ENCODE measurements around the gene BTF3L4. TPM values are rescaled to one million over a fixed set of nuclear protein-coding genes. Genes with fewer than 3 reads are reported as not detected.
"Not testable (repeated sequence)": the region's sequence is repeated elsewhere in the genome, so short reads cannot be mapped to it uniquely, and the experiment has no call there.

Gene BTF3L4
- total RNA-seq, 2 experiments from 2014 or later: 25.5 to 49.0 TPM

DNA sequence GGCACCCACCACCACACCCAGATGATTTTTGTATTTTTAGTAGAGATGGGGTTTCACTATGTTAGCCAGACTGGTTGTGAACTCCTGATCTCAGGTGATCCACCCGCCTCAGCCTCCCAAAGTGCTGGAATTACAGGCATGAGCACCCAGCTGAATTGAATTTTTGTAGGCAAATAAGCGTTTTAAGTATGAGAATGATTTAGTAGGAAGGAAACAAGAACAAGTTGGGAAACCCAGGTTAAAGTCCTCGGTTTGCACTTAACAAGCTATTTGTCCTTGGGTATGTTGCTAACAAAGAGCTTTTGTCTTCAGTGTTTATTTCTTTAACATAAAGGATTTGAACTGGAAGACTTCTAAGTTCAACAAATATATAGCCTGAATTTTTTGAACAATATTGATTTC, 23.9 kb downstream of the BTF3L4 start:
- Histone ChIP-seq H3K4me2 (ENCODE audit: low read length) (no peak overlapping the region), H3K36me3 (ENCODE audit: insufficient read depth, low read length) (peaks cover 77% of the 10 kb centered on the region), H3K9me2 (ENCODE audit: insufficient read depth, low read length) (no peaks in the 10 kb centered on the region), H3K4me1 (ENCODE audit: insufficient read depth, low read length, poor library complexity, severe bottlenecking) (no peaks in the 10 kb centered on the region), H3K9me3 (ENCODE audit: low read length) (no peaks in the 10 kb centered on the region), H3K79me2 (ENCODE audit: insufficient read depth, low read depth, low read length) (peaks cover 32% of the 10 kb centered on the region; the same call in 1 of the 2 replicates), H4K20me1 (ENCODE audit: insufficient read depth, low read length) (peaks cover 3% of the 10 kb centered on the region; the same call in 1 of the 2 replicates), H3K4me3 (ENCODE audit: low read depth, low read length, poor library complexity, severe bottlenecking) (no peak overlapping the region), H2AFZ (ENCODE audit: low read length) (no peak overlapping the region), H3K27ac (ENCODE audit: low read depth, low read length, poor library complexity, severe bottlenecking) (no peak overlapping the region)
- intact Hi-C loops (cut with micrococcal nuclease; ENCODE audit: unreplicated experiment): no loop called here
- CTCF ChIA-PET (ENCODE audit: unreplicated experiment): no interaction called here
- POLR2A ChIA-PET: interaction anchor here (0.7 kb wide), 3 partner anchors 11 to 945 kb away, joined by 3 to 6 read pairs (median 3); no protein-coding TSS in a partner anchor
- no TSS peak for BruUV-seq (replicated peaks)
- no peak for DNase-seq (ENCODE audit: low spot score)
- TF ChIP-seq, protein P1, sequence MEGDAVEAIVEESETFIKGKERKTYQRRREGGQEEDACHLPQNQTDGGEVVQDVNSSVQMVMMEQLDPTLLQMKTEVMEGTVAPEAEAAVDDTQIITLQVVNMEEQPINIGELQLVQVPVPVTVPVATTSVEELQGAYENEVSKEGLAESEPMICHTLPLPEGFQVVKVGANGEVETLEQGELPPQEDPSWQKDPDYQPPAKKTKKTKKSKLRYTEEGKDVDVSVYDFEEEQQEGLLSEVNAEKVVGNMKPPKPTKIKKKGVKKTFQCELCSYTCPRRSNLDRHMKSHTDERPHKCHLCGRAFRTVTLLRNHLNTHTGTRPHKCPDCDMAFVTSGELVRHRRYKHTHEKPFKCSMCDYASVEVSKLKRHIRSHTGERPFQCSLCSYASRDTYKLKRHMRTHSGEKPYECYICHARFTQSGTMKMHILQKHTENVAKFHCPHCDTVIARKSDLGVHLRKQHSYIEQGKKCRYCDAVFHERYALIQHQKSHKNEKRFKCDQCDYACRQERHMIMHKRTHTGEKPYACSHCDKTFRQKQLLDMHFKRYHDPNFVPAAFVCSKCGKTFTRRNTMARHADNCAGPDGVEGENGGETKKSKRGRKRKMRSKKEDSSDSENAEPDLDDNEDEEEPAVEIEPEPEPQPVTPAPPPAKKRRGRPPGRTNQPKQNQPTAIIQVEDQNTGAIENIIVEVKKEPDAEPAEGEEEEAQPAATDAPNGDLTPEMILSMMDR (conservative IDR thresholded peaks at IDR 0.05; ENCODE audit: low read length): no peak
- no peak for TF ChIP-seq EZH2phosphoT487 (IDR thresholded peaks at IDR 0.05; ENCODE audit: borderline replicate concordance, low read depth, low read length)

DNA sequence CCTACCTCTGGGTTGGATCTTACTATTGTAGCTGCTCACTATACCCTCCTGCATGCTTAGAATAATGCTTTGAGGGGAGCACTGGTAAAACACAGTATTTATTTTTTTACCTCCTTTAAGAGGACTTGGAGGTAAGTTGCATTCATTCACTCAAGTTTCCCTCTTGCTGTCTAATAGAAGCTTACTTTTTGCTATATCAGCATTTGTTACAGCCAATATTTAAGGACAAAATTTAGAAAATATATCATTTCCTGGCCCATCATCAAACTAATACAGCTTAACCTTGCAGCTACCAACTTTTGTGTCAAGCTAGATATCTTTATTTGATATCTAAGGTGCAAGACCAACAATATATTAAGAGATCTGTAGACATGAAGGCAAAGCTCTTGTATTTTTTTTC, 31.8 kb downstream of the BTF3L4 start:
- BruUV-seq (replicated peaks); H3K9me3 ChIP-seq (ENCODE audit: low read length); intact Hi-C loops (cut with micrococcal nuclease; ENCODE audit: unreplicated experiment); CTCF ChIA-PET (ENCODE audit: unreplicated experiment); DNase-seq (ENCODE audit: low spot score); H3K4me3 ChIP-seq (ENCODE audit: low read depth, low read length, poor library complexity, severe bottlenecking); H3K4me2 ChIP-seq (ENCODE audit: low read length); H3K4me1 ChIP-seq (ENCODE audit: insufficient read depth, low read length, poor library complexity, severe bottlenecking); H3K27ac ChIP-seq (ENCODE audit: low read depth, low read length, poor library complexity, severe bottlenecking); H4K20me1 ChIP-seq (ENCODE audit: insufficient read depth, low read length); H3K9me2 ChIP-seq (ENCODE audit: insufficient read depth, low read length); H2AFZ ChIP-seq (ENCODE audit: low read length); H3K79me2 ChIP-seq (ENCODE audit: insufficient read depth, low read depth, low read length): not testable (repeated sequence)
- POLR2A ChIA-PET: interaction anchor here (0.7 kb wide), 1 partner anchor 9 kb away, joined by 5 read pairs; no protein-coding TSS in a partner anchor
- H3K36me3 ChIP-seq (ENCODE audit: insufficient read depth, low read length): peaks cover 81% of the 10 kb centered on the region

DNA sequence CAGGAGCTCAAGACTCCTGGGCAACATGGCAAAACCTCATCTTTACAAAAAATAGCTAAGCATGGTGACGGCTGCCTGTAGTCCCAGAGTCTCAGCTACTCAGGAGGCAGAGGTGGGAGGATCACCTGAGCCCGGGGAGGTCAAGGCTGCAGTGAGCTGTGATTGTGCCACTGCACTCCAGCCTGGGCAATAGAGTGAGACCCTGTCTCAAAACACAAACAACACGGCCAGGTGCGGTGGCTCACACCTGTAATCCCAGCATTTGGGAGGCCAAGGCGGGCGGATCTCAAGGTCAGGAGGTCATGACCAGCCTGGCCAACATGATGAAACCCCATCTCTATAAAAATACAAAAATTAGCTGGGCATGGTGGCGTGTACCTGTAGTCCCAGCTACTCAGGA, 38.2 kb downstream of the BTF3L4 start:
- H3K4me2 ChIP-seq (ENCODE audit: low read length); H4K20me1 ChIP-seq (ENCODE audit: insufficient read depth, low read length); BruUV-seq (replicated peaks); POLR2A ChIA-PET; H2AFZ ChIP-seq (ENCODE audit: low read length); H3K9me2 ChIP-seq (ENCODE audit: insufficient read depth, low read length); H3K79me2 ChIP-seq (ENCODE audit: insufficient read depth, low read depth, low read length); H3K27ac ChIP-seq (ENCODE audit: low read depth, low read length, poor library complexity, severe bottlenecking); H3K4me1 ChIP-seq (ENCODE audit: insufficient read depth, low read length, poor library complexity, severe bottlenecking); DNase-seq (ENCODE audit: low spot score); CTCF ChIA-PET (ENCODE audit: unreplicated experiment); intact Hi-C loops (cut with micrococcal nuclease; ENCODE audit: unreplicated experiment); H3K9me3 ChIP-seq (ENCODE audit: low read length); H3K4me3 ChIP-seq (ENCODE audit: low read depth, low read length, poor library complexity, severe bottlenecking): not testable (repeated sequence)
- H3K36me3 ChIP-seq (ENCODE audit: insufficient read depth, low read length): peaks cover 29% of the 10 kb centered on the region

DNA sequence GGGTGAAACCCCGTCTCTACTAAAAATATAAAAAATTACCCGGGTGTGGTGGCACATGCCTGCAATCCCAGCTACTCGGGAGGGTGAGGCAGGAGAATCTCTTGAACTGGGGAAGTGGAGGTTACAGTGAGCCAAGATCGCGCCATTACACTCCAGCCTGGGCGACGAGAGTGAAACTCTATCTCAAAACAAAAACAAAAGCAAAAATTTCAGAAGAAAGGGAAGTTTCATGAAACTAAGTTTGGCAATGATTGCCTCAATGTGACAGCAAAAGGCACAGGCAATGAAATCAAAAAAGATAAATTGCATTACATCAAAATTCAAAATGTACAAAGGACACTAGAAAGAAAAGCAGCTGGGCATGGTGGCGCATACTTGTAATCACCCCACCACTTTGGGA, 40.1 kb downstream of the BTF3L4 start:
- no peak for TF ChIP-seq EZH2phosphoT487 (IDR thresholded peaks at IDR 0.05; ENCODE audit: borderline replicate concordance, low read depth, low read length)
- TF ChIP-seq, protein P1 (conservative IDR thresholded peaks at IDR 0.05; ENCODE audit: low read length): no peak
- no peak overlapping the region for H2AFZ ChIP-seq (ENCODE audit: low read length)
- no peaks in the 10 kb centered on the region for H3K4me1 ChIP-seq (ENCODE audit: insufficient read depth, low read length, poor library complexity, severe bottlenecking)
- ChIA-PET CTCF (ENCODE audit: unreplicated experiment) (no interaction called here), POLR2A (interaction anchor here (1.4 kb wide), 2 partner anchors 9 to 11 kb away, joined by 4 to 5 read pairs; no protein-coding TSS in a partner anchor)
- no peaks in the 10 kb centered on the region for H3K9me2 ChIP-seq (ENCODE audit: insufficient read depth, low read length)
- no peak overlapping the region for H3K4me3 ChIP-seq (ENCODE audit: low read depth, low read length, poor library complexity, severe bottlenecking)
- H3K79me2 ChIP-seq (ENCODE audit: insufficient read depth, low read depth, low read length): no peaks in the 10 kb centered on the region
- intact Hi-C loops (cut with micrococcal nuclease; ENCODE audit: unreplicated experiment): no loop called here
- no peaks in the 10 kb centered on the region for H4K20me1 ChIP-seq (ENCODE audit: insufficient read depth, low read length)
- DNase-seq (ENCODE audit: low spot score): no peak
- peaks cover 10% of the 10 kb centered on the region for H3K36me3 ChIP-seq (ENCODE audit: insufficient read depth, low read length)
- no peak overlapping the region for H3K4me2 ChIP-seq (ENCODE audit: low read length)
- H3K27ac ChIP-seq (ENCODE audit: low read depth, low read length, poor library complexity, severe bottlenecking): no peak overlapping the region
- no peaks in the 10 kb centered on the region for H3K9me3 ChIP-seq (ENCODE audit: low read length)
- no TSS peak for BruUV-seq (replicated peaks)

All from OCI-LY7 (cell line).